Vagina (tissue), 2 donors: ENCODE measurements around the gene TSPYL4. TPM values are rescaled to one million over a fixed set of nuclear protein-coding genes. Genes with fewer than 3 reads are reported as not detected.

Source experiments
- DNase-seq, 2 donors: peaks; one replicate each; pipeline ENCODE4 v3.0.0-alpha.2; 2017; ENCODE audit errors: extremely low spot score in 2 of 2
- H3K27ac ChIP-seq: fragments of 200-600 bp; sonication (generic); one replicate; pipeline ENCODE4 v1.5.1; 2019
- H3K27me3 ChIP-seq: fragments of 200-600 bp; sonication (generic); one replicate; pipeline ENCODE4 v1.5.1; 2019
- H3K36me3 ChIP-seq, 2 donors: fragments of 200-600 bp; sonication (generic); one replicate each; pipeline ENCODE4 v1.5.1; 2017 to 2019
- H3K4me1 ChIP-seq: fragments of 200-600 bp; sonication (generic); one replicate; pipeline ENCODE4 v1.5.1; 2019
- H3K4me3 ChIP-seq, 2 donors: fragments of 200-600 bp; sonication (generic); 1 replicate in 1 of 2; 2 replicates in 1 of 2; pipeline ENCODE4 v1.5.1; 2016 to 2019
- H3K9me3 ChIP-seq: fragments of 200-600 bp; sonication (generic); one replicate; pipeline ENCODE4 v1.5.1; 2019
- CTCF ChIP-seq, 3 experiments: fragments of 450-650 bp in 2 of 3; fragments of 200-600 bp in 1 of 3; sonication (generic) in 1 of 3; IDR thresholded peaks; one replicate each; pipeline ENCODE4 v1.5.1; 2017 to 2019; ENCODE audit warnings: antibody characterized with exemption in 3 of 3, mild to moderate bottlenecking in 2 of 3, moderate library complexity in 2 of 3
- POLR2A ChIP-seq, 2 donors: fragments of 450-650 bp; IDR thresholded peaks; one replicate each; pipeline ENCODE4 v1.6.1; 2017; ENCODE audit warnings: antibody characterized with exemption in 2 of 2, mild to moderate bottlenecking in 2 of 2, moderate library complexity in 2 of 2
- POLR2AphosphoS5 ChIP-seq, 2 donors: sonication (generic); formaldehyde crosslinking; IDR thresholded peaks; one replicate each; pipeline ENCODE4 v1.9.0; 2017; ENCODE audit warnings: antibody characterized with exemption in 2 of 2, mild to moderate bottlenecking in 2 of 2, low read depth in 1 of 2; ENCODE audit not compliant: insufficient read depth in 1 of 2
- intact Hi-C: fragments of 100-400 bp; cut with DNase I; formaldehyde crosslinking; loops from one replicate; pipeline ENCODE4 v1.15.1; 2023
- total RNA-seq: library from RNA; depleted of rRNA; stranded (reverse); fragments of >200 nt; gene quantifications from one replicate; pipeline ENCODE4 v1.2.3, GENCODE V29; 2016

The TSPYL4 gene
- total RNA-seq, 1 donor from 2014 or later, result 11.8 TPM

- TF ChIP-seq CTCF (IDR thresholded peaks at IDR 0.05) (no peak), POLR2AphosphoS5 (IDR thresholded peaks at IDR 0.05; ENCODE audit: insufficient read depth in 1 of 2, low read depth in 1 of 2) (no peak), POLR2A (IDR thresholded peaks at IDR 0.05) (no peak)
- intact Hi-C loops, result no loop called here
- no peak overlapping the region for H3K4me3 ChIP-seq
- no peaks in the 10 kb centered on the region for H3K4me1 ChIP-seq
- DNase-seq, result no peak
- H3K9me3 ChIP-seq, result no peaks in the 10 kb centered on the region
- no peak overlapping the region for H3K27ac ChIP-seq
- no peaks in the 10 kb centered on the region for H3K36me3 ChIP-seq
- H3K27me3 ChIP-seq, result no peaks in the 10 kb centered on the region
These were observed 39.2 kb downstream of the TSPYL4 start for GRCh38 chr6:116214681-116215080.

- TF ChIP-seq POLR2A (IDR thresholded peaks at IDR 0.05) (no peak), CTCF (IDR thresholded peaks at IDR 0.05) (no peak), POLR2AphosphoS5 (IDR thresholded peaks at IDR 0.05; ENCODE audit: insufficient read depth in 1 of 2, low read depth in 1 of 2) (no peak)
- intact Hi-C loops, result no loop called here
- no peak overlapping the region for H3K4me3 ChIP-seq
- no peaks in the 10 kb centered on the region for H3K27me3 ChIP-seq
- no peaks in the 10 kb centered on the region for H3K4me1 ChIP-seq
- no peak for DNase-seq
- no peaks in the 10 kb centered on the region for H3K9me3 ChIP-seq
- H3K27ac ChIP-seq, result no peak overlapping the region
- H3K36me3 ChIP-seq, result no peaks in the 10 kb centered on the region
These were observed 43.0 kb downstream of the TSPYL4 start for GRCh38 chr6:116210750-116211425.

GRCh38 chr6:116210316-116210715, 43.6 kb downstream of the TSPYL4 start:
- H3K36me3 ChIP-seq, result no peaks in the 10 kb centered on the region
- TF ChIP-seq CTCF (IDR thresholded peaks at IDR 0.05) (no peak), POLR2AphosphoS5 (IDR thresholded peaks at IDR 0.05; ENCODE audit: insufficient read depth in 1 of 2, low read depth in 1 of 2) (no peak), POLR2A (IDR thresholded peaks at IDR 0.05) (no peak)
- intact Hi-C loops, result no loop called here
- H3K9me3 ChIP-seq, result no peaks in the 10 kb centered on the region
- H3K27ac ChIP-seq, result no peak overlapping the region
- H3K4me3 ChIP-seq, result no peak overlapping the region
- DNase-seq, result no peak
- H3K4me1 ChIP-seq, result no peaks in the 10 kb centered on the region
- H3K27me3 ChIP-seq, result no peaks in the 10 kb centered on the region

GRCh38 chr6:116208056-116208785, 45.7 kb downstream of the TSPYL4 start:
- intact Hi-C loops, result no loop called here
- TF ChIP-seq POLR2AphosphoS5 (IDR thresholded peaks at IDR 0.05; ENCODE audit: insufficient read depth in 1 of 2, low read depth in 1 of 2) (no peak), CTCF (IDR thresholded peaks at IDR 0.05) (no peak), POLR2A (IDR thresholded peaks at IDR 0.05) (no peak)
- H3K4me3 ChIP-seq, result no peak overlapping the region
- no peaks in the 10 kb centered on the region for H3K27me3 ChIP-seq
- H3K36me3 ChIP-seq, result no peaks in the 10 kb centered on the region
- H3K27ac ChIP-seq, result no peak overlapping the region
- no peak for DNase-seq
- no peaks in the 10 kb centered on the region for H3K4me1 ChIP-seq
- no peaks in the 10 kb centered on the region for H3K9me3 ChIP-seq
